GM21526 (cell line): ENCODE data around the gene STYK1.
"Not testable (repeated sequence)": the region's sequence is repeated elsewhere in the genome, so short reads cannot be mapped to it uniquely, and the experiment has no call there.

Experiments
- ATAC-seq: cut with Tn5 transposase; IDR thresholded peaks from one replicate; pipeline ENCODE4 v1.9.1; 2021; ENCODE audit warnings: moderate library complexity; ENCODE audit not compliant: unreplicated experiment, low FRiP score

Gene STYK1

GRCh38 chr12:10697156-10697555 lies 23.3 kb upstream of the STYK1 start:
- no peak for ATAC-seq

- no peak for ATAC-seq
These were observed 17.1 kb upstream of the STYK1 start for GRCh38 chr12:10690906-10691305.

GRCh38 chr12:10689146-10689545 lies 15.3 kb upstream of the STYK1 start:
- no peak for ATAC-seq

GRCh38 chr12:10688042-10688441 lies 14.2 kb upstream of the STYK1 start:
- no peak for ATAC-seq

GRCh38 chr12:10672231-10672868 lies 1.5 kb downstream of the STYK1 start:
- no peak for ATAC-seq

GRCh38 chr12:10669533-10669932 lies 4.3 kb downstream of the STYK1 start:
- ATAC-seq, result no peak

- ATAC-seq, result no peak
These were observed 5.3 kb downstream of the STYK1 start for GRCh38 chr12:10668526-10668925.

GRCh38 chr12:10667581-10667980 lies 6.3 kb downstream of the STYK1 start:
- ATAC-seq, result no peak

GRCh38 chr12:10664499-10664898 lies 9.4 kb downstream of the STYK1 start:
- no peak for ATAC-seq

GRCh38 chr12:10663869-10664268 lies 10.0 kb downstream of the STYK1 start:
- ATAC-seq, result no peak

GRCh38 chr12:10661338-10661737 lies 12.5 kb downstream of the STYK1 start:
- ATAC-seq, result no peak

GRCh38 chr12:10654003-10654402 lies 19.8 kb downstream of the STYK1 start:
- ATAC-seq, result no peak

GRCh38 chr12:10652192-10652591 lies 21.7 kb downstream of the STYK1 start:
- no peak for ATAC-seq

GRCh38 chr12:10646576-10646975 lies 27.3 kb downstream of the STYK1 start:
- not testable (repeated sequence) for ATAC-seq

- ATAC-seq, result no peak
These were observed 27.9 kb downstream of the STYK1 start for GRCh38 chr12:10645910-10646309.

GRCh38 chr12:10641735-10642500 lies 31.9 kb downstream of the STYK1 start:
- ATAC-seq, result no peak

GRCh38 chr12:10638728-10639127 lies 35.1 kb downstream of the STYK1 start:
- no peak for ATAC-seq

- ATAC-seq, result no peak
These were observed 37.2 kb downstream of the STYK1 start for GRCh38 chr12:10636611-10637010.

GRCh38 chr12:10636124-10636523 lies 37.7 kb downstream of the STYK1 start:
- ATAC-seq, result no peak

- ATAC-seq, result no peak
These were observed 38.5 kb downstream of the STYK1 start for GRCh38 chr12:10635306-10635705.

- no peak for ATAC-seq
These were observed 39.4 kb downstream of the STYK1 start for GRCh38 chr12:10634427-10634826.

- ATAC-seq, result no peak
These were observed 40.3 kb downstream of the STYK1 start for GRCh38 chr12:10633541-10633940.
